Right lobe of liver (tissue), 4 donors: Measurements from ENCODE around the gene CORO7.

Source experiments
- CTCF ChIP-seq, 4 donors: fragments of 200-600 bp in 3 of 4; fragments of 450-650 bp in 1 of 4; IDR thresholded peaks; one replicate each; pipeline versions ENCODE4 v1.5.1 to v1.8.0; 2016 to 2022; ENCODE audit warnings: antibody characterized with exemption in 4 of 4, mild to moderate bottlenecking in 2 of 4
- POLR2A ChIP-seq: fragments of 450-650 bp; IDR thresholded peaks from one replicate; pipeline ENCODE4 v1.6.1; 2017; ENCODE audit warnings: antibody characterized with exemption, mild to moderate bottlenecking
- donor health status: DM: no; HTN: no; CAD: no.
- donor health status: DM: no; HTN: no; CAD: no.
- donor health status: DM: no; HTN: yes; CAD: no.

DNA sequence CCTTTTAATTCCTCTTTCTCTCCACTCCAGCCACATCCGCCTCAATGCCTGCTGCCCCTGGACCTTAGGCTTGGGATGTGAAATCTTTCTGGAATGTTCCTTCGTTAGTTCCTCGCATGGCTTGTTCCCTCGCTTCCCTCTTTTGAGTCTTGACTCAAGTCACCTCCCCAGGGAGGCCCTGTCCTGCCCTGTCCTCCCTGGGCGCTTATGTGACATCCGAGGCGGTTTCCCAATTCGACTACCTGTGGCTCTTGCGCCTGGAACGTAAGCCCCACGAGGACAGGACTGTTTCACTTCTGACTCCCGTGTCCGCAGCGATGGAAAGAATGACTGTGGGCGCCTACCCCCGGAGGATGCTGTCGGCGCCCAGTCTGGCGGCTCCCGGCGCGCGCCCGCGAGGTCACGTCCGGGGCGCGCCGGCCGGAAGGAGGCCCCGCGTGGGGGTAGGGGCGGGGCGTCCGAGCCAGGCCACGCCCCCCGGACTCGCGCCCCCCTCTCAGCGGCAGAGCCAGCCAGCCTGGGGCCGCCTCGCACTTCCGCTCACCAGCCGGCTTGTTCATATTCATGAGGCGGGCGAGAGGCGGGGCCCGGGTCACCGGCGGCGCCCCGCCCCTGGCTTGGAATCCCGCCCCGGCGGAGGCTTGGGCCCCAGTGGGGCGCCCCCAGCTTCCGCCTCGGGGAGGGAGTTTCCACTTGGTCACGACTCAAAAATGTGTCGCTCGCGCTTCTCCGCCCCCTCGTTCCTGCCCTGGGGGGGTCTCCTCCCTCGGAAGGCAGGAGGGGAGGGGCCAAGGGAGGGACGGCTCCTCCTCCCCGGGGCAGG, 109.0 kb downstream of the CORO7 start:
- TF ChIP-seq CTCF (IDR thresholded peaks at IDR 0.05) (peak in 2 of 4 donors; percentile 16 to 34), POLR2A (peak; percentile 78)
